Keratinocyte (primary cell): ENCODE results near the gene GPR32. TPM values are rescaled to one million over a fixed set of nuclear protein-coding genes. Genes with fewer than 3 reads are reported as not detected.

Experiments used
- DNase-seq: peaks from one replicate; pipeline ENCODE4 v3.0.0-alpha.2; 2011; ENCODE audit warnings: low read depth, missing footprints, low spot score
- FAIRE-seq: peaks from 2 replicates; lab custom pipeline; 2011; peaks lifted over from hg19 to GRCh38; lab: Jason Lieb, UNC
- H2AFZ ChIP-seq: 2 replicates; pipeline ENCODE4 v1.6.0; 2012; ENCODE audit warnings: low read length, control low read depth, inconsistent platforms; ENCODE audit not compliant: control insufficient read depth
- H3K27ac ChIP-seq: 2 replicates; pipeline ENCODE4 v1.5.1; 2011; ENCODE audit warnings: low read length; ENCODE audit not compliant: control insufficient read depth, insufficient read depth
- H3K27me3 ChIP-seq: 3 replicates; pipeline ENCODE4 v1.6.0; 2011; ENCODE audit warnings: low read length; ENCODE audit not compliant: control insufficient read depth, insufficient read depth; ENCODE audit errors: extremely low read depth
- H3K36me3 ChIP-seq, 2 experiments: 2 replicates in 1 of 2; 3 replicates in 1 of 2; pipeline ENCODE4 v1.5.1; 2011; ENCODE audit warnings: low read length in 2 of 2, mild to moderate bottlenecking in 1 of 2; ENCODE audit not compliant: control insufficient read depth in 2 of 2, insufficient read depth in 2 of 2; ENCODE audit errors: extremely low read depth in 1 of 2
- H3K4me1 ChIP-seq: 3 replicates; pipeline ENCODE4 v1.5.1; 2011; ENCODE audit warnings: low read length; ENCODE audit not compliant: control insufficient read depth, insufficient read depth; ENCODE audit errors: extremely low read depth
- H3K4me2 ChIP-seq: 3 replicates; pipeline ENCODE4 v1.6.0; 2011; ENCODE audit warnings: low read depth, low read length; ENCODE audit not compliant: control insufficient read depth, insufficient read depth; ENCODE audit errors: extremely low read depth
- H3K4me3 ChIP-seq, 3 experiments: fragments of 200-600 bp in 1 of 3; sonication (generic) in 1 of 3; 2 replicates in 2 of 3; 3 replicates in 1 of 3; pipeline ENCODE4 v1.5.1; 2011 to 2016; ENCODE audit warnings: low read length in 3 of 3, mild to moderate bottlenecking in 3 of 3, control low read depth in 2 of 3, inconsistent platforms in 1 of 3, low read depth in 1 of 3, mixed read lengths in 1 of 3, mixed run types in 1 of 3, moderate library complexity in 1 of 3; ENCODE audit not compliant: control insufficient read depth in 2 of 3, insufficient read depth in 2 of 3; ENCODE audit errors: extremely low read depth in 1 of 3
- H3K79me2 ChIP-seq: 2 replicates; pipeline ENCODE4 v1.6.0; 2012; ENCODE audit warnings: low read length; ENCODE audit not compliant: control insufficient read depth, insufficient read depth
- H3K9ac ChIP-seq: 3 replicates; pipeline ENCODE4 v1.6.0; 2011; ENCODE audit warnings: low read length; ENCODE audit not compliant: control insufficient read depth, insufficient read depth; ENCODE audit errors: extremely low read depth
- H3K9me1 ChIP-seq: 3 replicates; pipeline ENCODE4 v1.6.0; 2011; ENCODE audit warnings: low read length; ENCODE audit not compliant: control insufficient read depth, insufficient read depth; ENCODE audit errors: extremely low read depth
- H3K9me3 ChIP-seq: 2 replicates; pipeline ENCODE4 v1.5.1; 2012; ENCODE audit warnings: low read depth, low read length; ENCODE audit not compliant: control insufficient read depth
- H4K20me1 ChIP-seq: 3 replicates; pipeline ENCODE4 v1.6.0; 2011; ENCODE audit warnings: low read length; ENCODE audit not compliant: control insufficient read depth, insufficient read depth; ENCODE audit errors: extremely low read depth
- EZH2 ChIP-seq: IDR thresholded peaks from one replicate; pipeline ENCODE4 v1.6.1; 2012; ENCODE audit warnings: inconsistent platforms, mild to moderate bottlenecking, low read length, moderate library complexity
- dilution Hi-C: fragments of 300-500 bp; cut with MboI; formaldehyde crosslinking; loops from one replicate; pipeline ENCODE4 v1.7.0; 2020; ENCODE audit warnings: low sequenced_read_pairs; ENCODE audit not compliant: extremely low pct_ligation_motif_present
- polyA plus RNA-seq, 5 experiments: library from polyadenylated mRNA; depleted of rRNA in 3 of 5; stranded (reverse) in 3 of 5; stranded (forward) in 1 of 5; unstranded in 1 of 5; fragments of >200 nt; gene quantifications; 1 replicate in 1 of 5; 2 replicates in 3 of 5; 3 replicates in 1 of 5; pipeline versions ENCODE4 v1.2.1 to v1.2.3, GENCODE V29; 2011 to 2012; ENCODE audit warnings: missing spikeins in 2 of 5, low read depth in 1 of 5, low replicate concordance in 1 of 5
- TF ChIP-seq, protein P1 (sequence below), 3 experiments: IDR thresholded peaks in 1 of 3; conservative IDR thresholded peaks in 1 of 3; optimal IDR thresholded peaks in 1 of 3; 2 replicates in 2 of 3; 3 replicates in 1 of 3; pipeline versions ENCODE3 to v1.5.1; 2011; ENCODE audit warnings: low read length in 3 of 3, mild to moderate bottlenecking in 3 of 3, moderate library complexity in 2 of 3, control low read depth in 1 of 3, inconsistent platforms in 1 of 3; ENCODE audit not compliant: insufficient read depth in 2 of 3; ENCODE audit errors: extremely low read depth in 1 of 3

Gene GPR32
- polyA plus RNA-seq, 1 donor (not counting 4 experiments of a cell fraction or from before 2014, with no cell fraction given): not detected

DNA sequence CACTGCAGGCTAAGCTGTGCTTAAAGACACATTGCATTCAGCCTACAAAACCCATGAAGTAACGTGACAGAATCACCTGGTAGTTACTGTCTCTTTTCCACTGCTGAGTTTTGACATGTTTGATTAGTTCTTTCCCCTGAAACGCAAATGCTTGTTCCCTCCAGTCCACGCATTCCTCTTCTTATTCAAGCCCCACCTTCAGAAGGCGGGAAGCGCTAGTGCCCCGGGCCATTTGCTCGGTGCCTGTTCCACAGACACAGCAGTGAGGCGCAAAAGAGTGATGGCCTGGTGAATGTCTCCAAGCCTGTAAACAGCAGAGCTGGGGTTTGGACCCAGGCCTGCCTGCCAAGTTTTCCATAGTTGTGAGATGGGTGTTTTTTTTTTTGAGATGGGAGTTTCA is 30.8 kb downstream of the GPR32 start:
- no peak for FAIRE-seq

DNA sequence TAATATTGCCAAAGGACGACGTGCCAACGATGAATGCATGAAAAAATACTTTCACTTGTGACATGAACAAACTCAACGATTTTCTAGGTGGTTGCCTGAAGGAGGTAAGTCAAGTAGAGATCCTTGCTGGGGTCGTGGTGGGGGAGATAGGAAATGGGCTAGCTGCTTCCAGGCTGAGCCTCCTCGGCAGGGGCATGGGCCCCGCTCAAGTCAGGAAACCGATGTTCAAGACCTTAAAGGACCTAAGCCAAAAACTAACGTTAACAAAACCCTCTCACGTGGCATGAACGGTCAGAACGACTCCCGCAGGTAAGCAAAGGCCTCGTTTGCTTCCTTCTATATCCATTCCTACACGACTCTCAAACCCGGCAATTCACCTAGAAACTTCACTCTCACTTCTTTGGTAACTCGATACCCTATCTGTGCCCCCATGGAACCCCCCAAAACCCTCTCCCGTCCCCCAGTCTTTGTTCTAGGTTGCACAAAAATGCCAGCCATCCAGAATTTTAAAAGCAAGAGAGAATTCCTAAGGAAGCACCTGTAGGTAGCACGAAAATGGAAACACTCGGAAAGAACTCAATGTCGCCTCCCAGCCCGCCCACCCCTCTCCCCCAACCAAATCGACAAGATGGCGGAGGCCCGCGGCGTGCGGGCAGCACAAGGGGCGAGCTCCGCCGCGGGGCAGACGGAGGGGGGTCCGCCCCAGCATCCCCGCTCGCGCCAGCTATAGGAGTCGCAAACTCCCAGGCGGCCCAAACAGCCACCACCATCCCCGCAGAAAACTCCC is 33.6 kb downstream of the GPR32 start:
- FAIRE-seq (no peak), DNase-seq (no peak)
- Histone ChIP-seq H3K36me3 (peaks cover 7 to 25% of the 10 kb centered on the region in 2 experiments), H3K9ac (peak overlapping the region; percentile 99), H3K27me3 (no peaks in the 10 kb centered on the region), H2AFZ (peak overlapping the region; percentile 98), H3K4me3 (peak overlapping the region; percentile 73 to 93 (median 78)), H3K9me3 (no peaks in the 10 kb centered on the region), H3K4me1 (peaks cover 19% of the 10 kb centered on the region), H3K9me1 (no peaks in the 10 kb centered on the region), H3K79me2 (peaks cover 46% of the 10 kb centered on the region), H4K20me1 (peaks cover 18% of the 10 kb centered on the region), H3K4me2 (peak overlapping the region; percentile 98), H3K27ac (peak overlapping the region; percentile 100)
- TF ChIP-seq, protein P1, sequence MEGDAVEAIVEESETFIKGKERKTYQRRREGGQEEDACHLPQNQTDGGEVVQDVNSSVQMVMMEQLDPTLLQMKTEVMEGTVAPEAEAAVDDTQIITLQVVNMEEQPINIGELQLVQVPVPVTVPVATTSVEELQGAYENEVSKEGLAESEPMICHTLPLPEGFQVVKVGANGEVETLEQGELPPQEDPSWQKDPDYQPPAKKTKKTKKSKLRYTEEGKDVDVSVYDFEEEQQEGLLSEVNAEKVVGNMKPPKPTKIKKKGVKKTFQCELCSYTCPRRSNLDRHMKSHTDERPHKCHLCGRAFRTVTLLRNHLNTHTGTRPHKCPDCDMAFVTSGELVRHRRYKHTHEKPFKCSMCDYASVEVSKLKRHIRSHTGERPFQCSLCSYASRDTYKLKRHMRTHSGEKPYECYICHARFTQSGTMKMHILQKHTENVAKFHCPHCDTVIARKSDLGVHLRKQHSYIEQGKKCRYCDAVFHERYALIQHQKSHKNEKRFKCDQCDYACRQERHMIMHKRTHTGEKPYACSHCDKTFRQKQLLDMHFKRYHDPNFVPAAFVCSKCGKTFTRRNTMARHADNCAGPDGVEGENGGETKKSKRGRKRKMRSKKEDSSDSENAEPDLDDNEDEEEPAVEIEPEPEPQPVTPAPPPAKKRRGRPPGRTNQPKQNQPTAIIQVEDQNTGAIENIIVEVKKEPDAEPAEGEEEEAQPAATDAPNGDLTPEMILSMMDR (optimal IDR thresholded peaks at IDR 0.05 in 1 of 3, IDR thresholded peaks at IDR 0.05 in 1 of 3, conservative IDR thresholded peaks at IDR 0.05 in 1 of 3; ENCODE audit: extremely low read depth in 1 of 3, insufficient read depth in 2 of 3, low read length in 3 of 3): no peak
- no peak for TF ChIP-seq EZH2
- dilution Hi-C loops: no loop called here

More for the DNA sequence above, 30.8 kb downstream of the GPR32 start:
- H2AFZ ChIP-seq: no peak overlapping the region
- H3K9me1 ChIP-seq: no peaks in the 10 kb centered on the region
- TF ChIP-seq, protein P1 (optimal IDR thresholded peaks at IDR 0.05 in 1 of 3, IDR thresholded peaks at IDR 0.05 in 1 of 3, conservative IDR thresholded peaks at IDR 0.05 in 1 of 3; ENCODE audit: extremely low read depth in 1 of 3, insufficient read depth in 2 of 3, low read length in 3 of 3): no peak
- TF ChIP-seq EZH2: no peak
- H3K36me3 ChIP-seq: peaks cover 23 to 50% of the 10 kb centered on the region in 2 experiments
- H3K27ac ChIP-seq: no peak overlapping the region
- H3K4me1 ChIP-seq: peaks cover 19% of the 10 kb centered on the region
- H3K79me2 ChIP-seq: peaks cover 57% of the 10 kb centered on the region
- peaks cover 40% of the 10 kb centered on the region for H4K20me1 ChIP-seq
- no peaks in the 10 kb centered on the region for H3K27me3 ChIP-seq
- dilution Hi-C loops: no loop called here
- no peak overlapping the region for H3K4me3 ChIP-seq
- no peak for DNase-seq
- no peak overlapping the region for H3K4me2 ChIP-seq
- H3K9me3 ChIP-seq: no peaks in the 10 kb centered on the region
- no peak overlapping the region for H3K9ac ChIP-seq
